GM12801 (cell line): ENCODE results near the gene BCL7B.

Source experiments
- CTCF ChIP-seq: IDR thresholded peaks from one replicate; pipeline ENCODE4 v1.5.1; 2011; ENCODE audit warnings: control low read depth; ENCODE audit not compliant: insufficient read length; ENCODE audit errors: extremely low read depth

The BCL7B gene

DNA sequence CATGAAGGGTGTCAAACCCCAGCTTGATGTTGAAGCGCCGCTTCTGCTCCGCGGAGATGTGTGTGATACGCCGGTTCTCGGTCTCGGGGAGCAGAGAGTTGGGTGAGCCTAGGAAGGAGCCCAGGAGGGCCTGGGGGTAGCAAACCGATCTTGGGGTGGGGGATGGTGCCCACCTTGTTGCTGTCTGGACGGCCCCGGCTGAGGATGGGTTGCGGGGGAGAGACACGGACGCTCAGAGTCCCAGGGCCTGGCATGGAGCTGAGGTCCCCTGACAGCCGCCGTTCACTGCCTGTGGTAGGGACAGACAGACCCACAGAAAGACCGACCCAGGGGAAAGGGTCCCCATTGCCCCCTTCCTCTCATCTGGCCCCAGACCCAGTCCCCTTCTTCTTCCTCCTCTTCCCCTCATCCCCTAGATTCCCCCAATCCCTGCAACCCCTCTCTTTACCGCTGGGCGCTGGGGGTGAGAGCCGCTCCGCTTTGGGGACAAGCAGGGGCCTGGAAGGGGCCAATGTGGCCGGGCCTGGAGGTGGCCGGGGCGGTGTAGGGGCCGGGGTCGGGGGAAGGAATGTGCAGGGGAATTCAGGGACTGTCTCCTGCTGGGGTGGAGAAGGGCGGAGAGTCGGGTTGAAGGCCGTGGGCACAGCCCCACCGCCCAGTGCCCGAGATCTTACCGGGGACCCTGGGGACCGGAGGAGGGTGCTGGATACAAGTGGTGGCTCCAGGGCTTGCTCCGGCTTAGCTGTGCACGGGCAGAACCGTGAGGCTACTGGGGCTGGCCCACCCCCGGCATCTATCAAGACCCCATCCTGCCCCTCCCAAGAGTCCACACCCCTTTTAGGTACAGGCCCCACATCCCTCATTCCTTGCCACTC lies 38.9 kb upstream of the BCL7B start:
- TF ChIP-seq CTCF = no peak

GRCh38 chr7:73595358-73595757 lies 37.9 kb upstream of the BCL7B start:
- TF ChIP-seq CTCF = no peak

DNA sequence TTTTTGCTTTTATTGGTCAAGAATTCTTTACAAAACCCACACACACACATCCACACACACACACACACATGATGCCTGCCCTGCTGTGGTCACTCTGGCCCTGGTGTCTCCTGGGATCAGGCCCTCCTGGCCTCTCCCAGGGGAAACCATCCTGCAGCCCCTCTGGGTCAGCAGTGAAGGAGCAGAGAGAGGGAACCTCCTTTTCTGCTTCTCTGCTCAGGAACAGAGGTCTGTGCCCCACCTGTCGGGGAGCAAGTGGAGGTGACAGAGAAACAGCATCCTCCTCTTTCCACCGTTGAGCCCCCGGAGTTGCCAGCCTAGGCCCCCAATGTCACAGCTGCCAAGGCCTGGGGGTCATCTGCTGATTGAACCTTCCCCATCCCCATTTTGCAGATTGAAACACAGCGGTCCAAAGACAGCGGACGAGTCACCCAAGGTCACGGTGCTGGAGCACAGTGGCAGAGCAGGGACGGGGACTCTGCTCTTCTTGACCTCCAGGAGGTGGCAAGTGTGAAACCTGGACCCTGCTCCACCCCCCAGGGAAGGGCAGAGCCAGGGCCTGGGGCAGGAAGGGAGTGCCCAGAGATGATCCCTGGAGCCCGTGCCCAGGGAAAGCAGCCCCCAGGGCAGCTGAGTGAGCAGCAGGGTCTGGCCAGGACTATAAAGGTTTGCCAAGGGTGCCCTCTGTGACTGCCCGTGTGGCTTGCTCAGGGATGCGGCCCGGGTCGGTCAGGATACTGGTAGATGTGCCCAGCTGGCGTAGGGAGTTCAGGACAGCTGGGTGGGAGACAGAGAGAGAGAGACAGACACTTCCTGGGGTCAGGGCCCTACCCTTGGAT lies 35.9 kb upstream of the BCL7B start:
- TF ChIP-seq CTCF = no peak

DNA sequence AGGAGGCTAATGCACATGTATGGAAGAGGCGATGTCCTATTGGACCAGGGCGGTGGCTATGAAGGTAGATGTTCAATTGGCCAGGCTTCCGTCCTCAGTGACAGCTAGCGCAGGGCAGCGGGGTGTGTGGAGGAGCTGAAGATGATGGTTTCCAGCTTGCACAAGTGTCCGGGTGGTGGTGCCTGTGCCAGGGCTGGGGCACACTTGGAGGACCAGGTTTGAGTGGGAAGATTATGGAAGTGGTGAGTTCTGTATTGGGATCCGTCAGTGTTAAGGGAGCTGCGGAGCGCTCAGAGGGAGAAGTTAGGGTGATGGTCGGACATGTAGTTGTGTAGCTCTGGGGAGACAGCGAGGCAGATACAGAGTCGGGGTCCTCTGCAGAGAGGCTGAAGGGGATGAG lies 29.4 kb upstream of the BCL7B start:
- no peak for TF ChIP-seq CTCF

DNA sequence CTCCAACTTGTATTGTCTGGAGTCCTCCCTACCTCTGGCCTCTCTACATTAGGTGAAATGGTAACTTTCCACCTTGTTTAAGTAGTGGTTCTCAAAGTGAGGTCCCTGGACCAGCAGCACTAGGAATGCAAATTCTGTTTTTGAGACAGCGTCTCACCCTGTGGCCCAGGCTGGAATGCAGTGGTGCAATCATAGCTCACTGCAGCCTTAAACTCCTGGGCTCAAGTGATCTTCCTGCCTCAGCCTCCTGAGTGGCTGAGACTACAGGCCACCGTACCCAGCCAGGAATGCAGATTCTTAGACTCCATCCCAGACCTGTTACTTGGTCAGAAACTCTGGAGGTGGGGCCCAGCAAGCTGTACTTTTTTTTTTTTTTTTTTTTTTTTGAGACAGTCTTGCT lies 27.7 kb upstream of the BCL7B start:
- no peak for TF ChIP-seq CTCF

DNA sequence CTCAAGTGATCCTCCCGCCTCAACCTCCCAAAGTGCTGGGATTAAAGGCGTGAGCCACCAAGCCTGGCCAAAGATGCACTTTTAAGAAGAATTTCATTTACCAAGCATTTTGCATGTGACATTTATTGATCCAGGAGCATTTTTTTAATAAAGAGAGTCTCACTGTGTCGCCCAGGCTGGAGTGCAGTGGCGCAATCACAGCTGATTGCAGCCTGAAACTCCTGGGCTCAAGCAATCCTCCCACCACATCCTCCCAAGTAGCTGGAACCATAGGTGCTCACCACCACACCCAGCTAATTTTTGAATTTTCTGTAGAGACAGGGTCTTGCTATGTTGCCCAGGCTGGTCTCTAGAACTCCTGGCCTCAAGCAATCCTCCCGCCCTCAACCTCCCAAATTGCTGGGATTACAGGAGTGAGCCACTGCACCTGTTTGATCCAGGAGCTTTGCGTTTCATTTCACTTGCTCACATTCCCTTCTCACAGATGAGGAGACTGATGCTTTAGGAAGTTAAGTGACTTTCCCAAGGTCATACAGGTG lies 25.2 kb upstream of the BCL7B start:
- no peak for TF ChIP-seq CTCF
